CD4-positive, alpha-beta T cell treated with Interferon alpha-2 for 1 hour (primary cell): Measurements from ENCODE around the gene CAMSAP1.
A peak's percentile ranks its signal among the peaks of the same experiment; 100 is the strongest.
"Not testable (repeated sequence)": the region's sequence is repeated elsewhere in the genome, so short reads cannot be mapped to it uniquely, and the experiment has no call there.

ENCODE experiments used
- DNase-seq, 2 donors: peaks; one replicate each; pipeline ENCODE4 v3.0.0-alpha.2; 2020 to 2022

Gene CAMSAP1

GRCh38 chr9:135907431-135908092, at the start of gene CAMSAP1:
TSS of gene CAMSAP1 (minus strand) at chr9:135907546. CDS start at chr9:135907159, 387 bp downstream.
- peak; percentile 93 to 96 for DNase-seq

- no peak for DNase-seq
Measured at GRCh38 chr9:135956802-135957174, 49.4 kb upstream of the CAMSAP1 start.

DNA sequence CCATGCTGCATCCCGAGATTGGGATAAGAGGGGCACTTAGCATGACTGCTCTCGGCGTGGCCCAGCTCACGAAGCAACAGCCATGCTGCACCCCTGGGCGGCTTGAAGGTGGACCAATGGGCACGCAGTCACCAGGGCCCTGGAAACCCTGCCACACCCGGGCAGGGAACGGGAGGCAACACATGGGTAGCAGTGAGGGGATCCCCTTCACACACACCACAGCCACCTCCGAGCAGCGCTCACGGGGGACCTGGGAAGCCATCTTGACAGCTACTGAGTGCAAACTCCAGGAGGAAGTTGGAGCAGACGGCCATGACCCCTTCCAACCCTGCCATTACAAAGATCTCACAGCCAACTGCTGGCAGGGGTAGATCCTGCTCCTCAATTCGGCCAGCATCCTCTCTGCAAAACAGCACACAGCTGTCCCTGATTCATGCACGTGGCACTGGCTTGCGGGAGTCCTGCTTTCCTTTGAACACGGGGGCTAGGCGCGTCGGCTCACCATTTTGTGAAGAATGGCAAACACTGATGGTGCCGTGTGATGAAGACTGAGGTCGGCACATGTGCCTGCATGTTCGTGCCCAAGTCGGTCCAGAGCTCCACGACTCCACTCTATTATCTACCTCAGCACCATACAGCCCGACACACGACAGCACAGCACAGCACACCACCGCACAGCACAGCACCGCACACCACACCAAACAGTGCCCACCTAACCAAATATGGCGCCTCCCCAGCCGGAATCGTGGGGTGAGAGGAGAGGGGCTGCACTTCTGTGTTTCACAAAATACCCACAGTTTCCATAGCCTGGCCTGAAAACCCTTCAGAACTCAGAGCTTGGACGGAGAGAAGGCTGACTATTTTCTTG, 48.8 kb upstream of the CAMSAP1 start:
- no peak for DNase-seq

GRCh38 chr9:135952664-135953206, 45.4 kb upstream of the CAMSAP1 start:
- DNase-seq: no peak

- no peak for DNase-seq
Measured at GRCh38 chr9:135951889-135952663, 44.7 kb upstream of the CAMSAP1 start.

DNA sequence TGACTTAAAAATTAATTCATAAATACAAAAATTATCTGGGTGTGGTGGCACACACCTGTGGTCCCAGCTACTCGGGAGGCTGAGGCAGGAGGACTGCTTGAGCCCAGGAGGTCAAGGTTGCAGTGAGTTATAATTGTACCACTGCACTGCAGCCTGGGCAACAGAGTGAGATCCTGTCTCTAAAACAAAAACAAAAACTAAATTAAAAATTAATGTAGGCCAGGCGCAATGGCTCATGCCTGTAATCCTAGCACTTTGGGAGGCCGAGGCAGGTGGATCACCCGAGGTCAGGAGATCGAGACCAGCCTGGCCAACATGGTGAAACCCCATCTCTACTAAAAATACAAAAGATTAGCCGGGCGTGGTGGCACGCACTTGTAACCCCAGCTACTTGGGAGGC, 44.0 kb upstream of the CAMSAP1 start:
- DNase-seq: not testable (repeated sequence)

GRCh38 chr9:135950841-135951240, 43.5 kb upstream of the CAMSAP1 start:
- not testable (repeated sequence) for DNase-seq

DNA sequence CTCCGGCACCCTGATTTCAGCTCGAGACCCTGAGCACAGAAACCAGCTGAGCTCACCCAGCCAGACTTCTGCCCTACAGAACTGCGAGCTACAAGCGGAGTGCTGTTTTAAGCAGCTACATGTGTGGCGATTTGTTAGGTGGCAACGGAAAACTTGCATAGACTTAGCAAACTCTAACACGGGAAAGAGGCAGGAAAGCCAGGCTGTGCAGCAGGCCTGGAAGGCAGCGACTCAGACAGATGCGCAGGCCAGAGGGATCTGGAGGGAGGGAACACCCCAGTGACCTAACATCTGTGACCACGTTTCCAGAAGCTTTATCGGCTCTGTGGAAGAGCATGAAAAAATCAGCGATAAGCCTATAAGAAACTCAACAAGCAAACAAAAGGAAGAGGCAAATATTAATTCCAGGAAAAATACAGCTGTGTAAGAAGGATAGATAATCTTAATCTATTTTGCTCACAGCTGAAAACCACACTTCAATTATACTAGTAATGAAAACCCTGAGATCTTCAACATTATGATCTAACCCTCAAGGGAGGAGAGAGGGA, 42.9 kb upstream of the CAMSAP1 start:
- no peak for DNase-seq

DNA sequence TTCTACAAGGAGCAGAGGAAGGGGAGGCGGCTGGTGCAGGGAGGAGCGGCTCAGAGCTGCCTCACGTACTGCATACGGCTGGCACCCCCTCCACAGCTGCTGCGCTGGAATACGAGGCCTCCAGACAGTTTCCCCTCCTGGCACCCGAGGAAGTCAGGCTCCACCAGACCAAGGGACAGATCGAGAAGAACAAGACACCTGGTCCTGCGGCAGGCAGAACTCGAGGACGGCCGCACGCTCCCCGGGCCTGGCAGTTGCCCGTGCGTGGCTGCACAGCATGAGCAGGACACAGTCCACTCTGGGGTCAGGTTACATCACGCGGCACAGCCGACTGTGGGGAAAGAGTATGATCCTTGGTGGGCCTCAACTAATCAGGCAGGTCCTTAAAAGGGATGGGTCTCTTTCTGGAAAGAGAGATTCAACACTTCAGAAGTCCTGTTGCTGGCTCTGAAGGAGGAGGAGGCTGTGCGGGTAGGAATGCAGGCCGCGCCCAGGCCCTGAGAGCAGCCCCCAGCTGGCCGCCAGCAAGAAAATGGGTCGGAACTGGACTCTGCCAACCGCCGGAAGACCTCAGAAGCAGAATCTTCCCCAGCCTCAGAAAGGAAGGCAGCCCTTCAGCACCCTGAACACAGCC, 42.3 kb upstream of the CAMSAP1 start:
- no peak for DNase-seq

DNA sequence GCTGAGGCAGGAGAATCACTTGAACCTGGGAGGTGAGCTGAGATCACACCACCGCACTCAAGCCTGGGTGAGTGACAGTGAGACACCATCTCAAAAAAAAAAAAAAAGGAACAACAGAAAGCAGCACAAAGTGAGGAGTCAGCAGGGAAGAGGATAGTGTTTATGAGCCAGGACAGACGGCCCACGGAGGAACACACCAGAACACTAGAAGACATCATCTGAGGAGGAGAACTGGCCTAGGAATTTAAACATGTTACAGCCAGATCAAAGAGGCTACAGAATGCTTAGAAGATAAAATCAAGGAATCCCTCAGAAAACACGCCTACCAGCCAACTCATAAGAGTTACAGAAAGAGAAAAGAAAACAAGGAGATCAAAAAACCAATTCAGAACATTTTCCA, 41.6 kb upstream of the CAMSAP1 start:
- DNase-seq: no peak

GRCh38 chr9:135948446-135948845, 41.1 kb upstream of the CAMSAP1 start:
- DNase-seq: no peak

DNA sequence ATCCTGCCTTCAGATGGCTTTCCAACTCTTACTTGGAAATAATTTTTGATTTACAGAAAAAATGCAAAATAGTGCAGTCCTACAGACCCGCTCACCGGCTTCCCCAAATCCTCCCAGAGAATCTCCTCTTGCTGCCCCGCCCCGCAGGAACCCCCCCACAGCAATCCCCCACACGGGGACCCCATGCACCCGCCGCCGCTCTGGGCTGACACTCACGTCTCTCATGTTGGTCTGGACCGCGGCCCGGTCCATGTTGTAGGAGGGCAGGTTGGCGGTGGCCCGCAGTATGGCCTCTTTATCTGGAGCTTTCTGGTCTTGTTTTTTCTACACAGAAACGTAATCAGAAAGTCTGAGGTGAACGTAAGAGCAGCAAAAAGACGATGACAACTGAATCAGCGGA, 40.2 kb upstream of the CAMSAP1 start:
- DNase-seq: no peak

DNA sequence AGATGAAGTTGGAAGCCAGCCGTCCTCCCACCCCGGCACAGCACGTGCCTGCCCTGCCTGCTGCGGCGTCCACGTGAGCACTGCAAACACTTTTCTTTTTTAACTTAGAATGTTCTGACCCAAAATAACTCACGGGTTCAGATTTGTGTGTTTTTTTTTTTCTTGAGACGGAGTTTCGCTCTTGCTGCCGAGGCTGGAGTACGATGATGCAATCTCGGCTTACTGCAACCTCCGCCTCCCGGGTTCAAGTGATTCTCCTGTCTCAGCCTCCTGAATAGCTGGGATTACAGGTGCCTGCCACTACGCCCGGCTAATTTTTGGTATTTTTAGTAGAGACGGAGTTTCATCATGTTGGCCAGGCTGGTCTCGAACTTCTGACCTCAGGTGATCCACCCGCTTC, 39.8 kb upstream of the CAMSAP1 start:
- not testable (repeated sequence) for DNase-seq

- DNase-seq: no peak
Measured at GRCh38 chr9:135946392-135946994, 39.1 kb upstream of the CAMSAP1 start.

DNA sequence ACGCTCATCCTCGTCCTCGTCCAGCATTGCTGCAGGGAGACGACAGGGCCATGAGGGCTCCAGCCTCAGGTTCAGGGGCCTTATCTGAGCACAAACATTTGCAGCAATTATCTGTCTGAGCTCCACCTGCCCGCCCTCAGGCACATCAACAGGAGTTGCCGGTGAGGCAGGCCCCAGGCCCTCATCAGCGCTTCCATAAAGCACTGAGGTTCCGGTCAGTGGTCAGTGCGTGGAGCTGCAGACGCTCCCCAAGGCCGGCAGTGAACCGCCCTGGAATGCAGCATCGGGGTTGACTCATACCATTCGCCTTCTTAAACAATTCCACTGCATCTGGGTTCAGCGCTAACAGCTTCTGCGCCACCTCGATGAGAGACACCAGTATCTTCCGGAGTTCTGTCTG, 38.6 kb upstream of the CAMSAP1 start:
- no peak for DNase-seq

DNA sequence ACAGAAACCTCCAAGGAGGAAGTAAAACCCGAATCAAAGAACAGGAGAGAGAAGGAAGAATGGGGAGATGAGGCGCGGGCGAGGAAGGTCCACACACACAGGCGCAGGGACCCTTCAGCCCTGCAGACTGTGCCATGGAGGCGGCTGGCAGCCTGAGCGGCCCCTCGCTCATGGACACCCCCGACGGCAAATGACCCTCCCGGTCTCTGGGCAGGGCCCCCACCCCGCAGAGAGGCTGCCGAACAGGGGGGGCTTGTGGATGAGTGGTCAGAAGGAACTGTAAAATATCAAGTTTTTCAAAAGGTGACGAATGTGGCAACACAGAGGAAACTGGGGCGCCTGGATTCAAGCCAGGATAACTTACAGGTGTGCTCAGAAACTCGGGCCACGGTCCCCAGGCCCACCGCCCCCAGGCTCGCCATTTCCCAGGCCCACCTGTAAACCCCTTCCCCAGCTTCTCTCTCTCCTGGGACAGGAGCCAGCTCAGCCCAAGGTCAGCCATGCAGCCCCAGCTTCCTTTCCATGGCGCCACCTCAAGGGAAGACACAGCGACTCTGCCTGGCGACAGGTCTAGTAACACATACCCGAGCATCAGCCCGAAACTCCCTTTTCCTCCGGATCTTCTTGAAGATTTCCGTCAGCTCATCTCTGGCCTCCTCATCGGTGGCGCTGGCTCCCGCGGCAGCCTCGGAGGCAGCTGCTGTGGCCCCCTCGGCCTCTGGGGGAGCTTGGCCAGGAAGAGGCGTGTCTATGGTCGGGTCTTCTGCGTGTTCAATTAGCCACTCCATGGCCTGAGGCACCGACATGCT, 37.3 kb upstream of the CAMSAP1 start:
- no peak for DNase-seq

DNA sequence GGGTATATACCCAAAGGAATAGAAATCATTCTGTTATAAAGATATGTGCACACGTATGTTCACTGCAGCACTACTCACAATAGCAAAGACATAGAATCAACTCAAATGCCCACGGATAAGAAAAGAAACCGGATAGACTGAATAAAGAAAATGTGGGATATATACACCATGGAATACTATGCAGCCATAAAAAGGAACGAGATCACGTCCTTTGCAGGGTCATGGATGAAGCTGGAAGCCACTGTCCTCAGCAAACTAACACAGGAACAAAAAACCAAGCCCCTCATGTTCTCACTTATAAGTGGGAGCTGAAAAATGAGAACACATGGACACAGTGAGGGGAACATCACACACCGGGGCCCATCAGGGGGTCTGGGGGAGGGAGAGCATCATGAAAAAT, 36.3 kb upstream of the CAMSAP1 start:
- not testable (repeated sequence) for DNase-seq

- no peak for DNase-seq
Measured at GRCh38 chr9:135941288-135941995, 34.1 kb upstream of the CAMSAP1 start.

DNA sequence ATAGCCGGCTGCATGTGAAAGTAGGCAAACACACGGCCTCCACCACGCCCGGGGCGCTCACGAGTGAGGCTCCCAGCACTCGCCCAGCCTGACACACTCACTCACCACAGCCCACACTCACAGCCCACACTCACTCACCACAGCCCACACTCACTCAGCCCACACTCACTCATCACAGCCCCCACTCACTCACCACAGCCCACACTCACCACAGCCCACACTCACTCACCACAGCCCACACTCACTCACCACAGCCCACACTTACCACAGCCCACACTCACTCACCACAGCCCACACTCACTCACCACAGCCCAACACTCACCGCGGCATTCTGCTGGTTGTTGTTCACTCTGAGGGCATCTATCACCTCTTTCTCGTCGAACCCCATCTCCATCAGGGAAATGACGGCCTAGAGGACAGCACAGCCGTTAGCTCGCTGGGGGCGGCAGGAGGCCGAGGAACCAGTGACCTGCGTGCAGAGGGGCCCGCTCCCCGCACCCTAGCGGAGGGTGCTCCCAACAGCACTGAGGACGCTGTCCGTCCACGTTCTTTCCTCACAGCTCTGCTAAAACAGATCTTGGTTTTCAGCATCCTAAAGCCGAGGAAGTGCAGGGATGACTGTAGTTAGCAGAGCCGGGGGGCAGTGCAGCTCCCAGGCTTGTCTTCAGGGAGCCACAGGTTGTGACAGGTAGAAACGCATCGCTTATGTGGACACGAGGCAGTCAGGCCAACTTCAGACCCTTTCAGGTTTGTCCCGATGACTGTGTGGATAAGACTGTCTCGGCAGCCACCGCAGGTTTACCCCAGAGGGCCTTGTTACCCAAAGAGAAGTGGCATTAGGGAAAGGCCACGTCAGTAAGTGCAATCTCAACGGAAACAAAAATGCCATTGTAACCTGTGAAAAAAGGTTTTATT, 32.3 kb upstream of the CAMSAP1 start:
- DNase-seq: peak; percentile 28 to 62
